KMS-11 (cell line): ENCODE measurements around the gene EP400.
A peak's percentile ranks its signal among the peaks of the same experiment; 100 is the strongest.
"Not testable (repeated sequence)": the region's sequence is repeated elsewhere in the genome, so short reads cannot be mapped to it uniquely, and the experiment has no call there.

Experiments
- H2AFZ ChIP-seq: fragments of 200-600 bp; sonication (generic); 2 replicates; pipeline ENCODE4 v1.6.1; 2016; ENCODE audit warnings: antibody characterized with exemption, mixed run types, low read depth
- H3K27ac ChIP-seq: fragments of 200-600 bp; sonication (generic); 2 replicates; pipeline ENCODE4 v1.6.1; 2016; ENCODE audit warnings: mild to moderate bottlenecking, mixed run types
- H3K27me3 ChIP-seq: fragments of 200-600 bp; sonication (generic); 2 replicates; pipeline ENCODE4 v1.6.1; 2017; ENCODE audit warnings: mild to moderate bottlenecking, low read depth, mixed run types, moderate library complexity; ENCODE audit not compliant: insufficient read depth
- H3K36me3 ChIP-seq: fragments of 200-600 bp; sonication (generic); 2 replicates; pipeline ENCODE4 v1.6.1; 2017; ENCODE audit warnings: mild to moderate bottlenecking, mixed run types; ENCODE audit not compliant: insufficient read depth
- H3K4me1 ChIP-seq: fragments of 200-600 bp; sonication (generic); 2 replicates; pipeline ENCODE4 v1.6.1; 2016; ENCODE audit warnings: mild to moderate bottlenecking, low read depth, mixed run types; ENCODE audit not compliant: poor library complexity, severe bottlenecking
- H3K4me2 ChIP-seq: fragments of 200-600 bp; sonication (generic); 2 replicates; pipeline ENCODE4 v1.7.0; 2016; ENCODE audit warnings: mild to moderate bottlenecking, mixed run types
- H3K4me3 ChIP-seq: fragments of 200-600 bp; sonication (generic); IDR thresholded peaks from 2 replicates; pipeline ENCODE4 v1.6.1; 2017; ENCODE audit warnings: low read depth, low read length, mixed read lengths; ENCODE audit not compliant: insufficient read depth
- H3K79me2 ChIP-seq: fragments of 200-600 bp; sonication (generic); 2 replicates; pipeline ENCODE4 v1.6.1; 2016; ENCODE audit warnings: low read depth, mixed run types; ENCODE audit not compliant: insufficient read depth
- H3K9ac ChIP-seq: fragments of 200-600 bp; sonication (generic); 2 replicates; pipeline ENCODE4 v1.6.1; 2016; ENCODE audit warnings: mild to moderate bottlenecking, mixed run types
- H4K20me1 ChIP-seq: fragments of 200-600 bp; sonication (generic); 2 replicates; pipeline ENCODE4 v1.6.1; 2016; ENCODE audit warnings: mild to moderate bottlenecking, mixed run types; ENCODE audit not compliant: insufficient read depth
- CTCF ChIP-seq: fragments of 200-600 bp; sonication (generic); conservative IDR thresholded peaks from 2 replicates; pipeline ENCODE4 v1.6.1; 2017; ENCODE audit warnings: low read depth, mild to moderate bottlenecking, antibody characterized with exemption, low read length, moderate library complexity, mixed read lengths

EP400 gene

DNA sequence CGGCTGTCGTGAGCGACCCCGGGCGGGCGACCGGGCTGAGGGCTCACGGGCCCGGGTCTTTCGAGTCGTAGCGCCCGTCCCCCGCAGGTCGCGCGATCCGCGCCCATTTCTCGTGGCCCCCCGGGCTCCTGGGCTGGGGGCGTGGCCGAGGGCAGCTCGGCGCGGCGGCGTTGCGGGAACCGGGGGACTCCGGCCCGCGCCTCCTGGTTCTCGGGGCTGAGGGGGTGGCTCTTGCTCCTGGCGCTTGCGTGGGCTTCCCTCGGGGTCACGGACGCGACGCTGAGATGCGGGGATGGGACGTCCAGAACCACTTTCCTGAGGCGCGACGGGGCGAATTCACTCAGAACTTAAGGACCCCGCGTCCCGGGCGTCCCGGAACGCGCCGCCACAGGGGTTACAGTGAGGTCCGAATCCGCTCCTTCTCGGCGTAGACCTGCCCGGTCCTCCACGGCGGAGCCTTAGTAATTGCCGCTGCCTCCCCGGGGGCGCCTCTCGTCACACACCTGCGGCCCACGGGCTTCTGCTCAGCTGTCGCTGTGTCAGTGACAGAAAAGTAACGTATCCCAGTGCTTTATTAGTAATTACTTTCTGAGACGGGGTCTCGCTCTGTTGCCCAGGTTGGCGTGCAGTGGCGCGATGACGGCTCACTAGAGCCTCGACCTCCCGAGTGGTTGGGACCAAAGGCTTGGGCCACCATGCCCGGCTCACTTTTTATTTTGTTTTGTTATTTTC is 606 bp downstream of the EP400 start:
- Histone ChIP-seq H3K79me2 (peaks cover 45% of the 10 kb centered on the region; the same call in 1 of the 2 replicates), H3K27me3 (no peaks in the 10 kb centered on the region), H3K9ac (peak overlapping the region; percentile 22; the same call in 1 of the 2 replicates), H4K20me1 (no peaks in the 10 kb centered on the region), H2AFZ (peak overlapping the region; percentile 14), H3K4me2 (peak overlapping the region; percentile 42), H3K4me3 (no peak overlapping the region), H3K4me1 (peaks cover 9% of the 10 kb centered on the region), H3K36me3 (no peaks in the 10 kb centered on the region), H3K27ac (no peak overlapping the region)
- no peak for TF ChIP-seq CTCF

DNA sequence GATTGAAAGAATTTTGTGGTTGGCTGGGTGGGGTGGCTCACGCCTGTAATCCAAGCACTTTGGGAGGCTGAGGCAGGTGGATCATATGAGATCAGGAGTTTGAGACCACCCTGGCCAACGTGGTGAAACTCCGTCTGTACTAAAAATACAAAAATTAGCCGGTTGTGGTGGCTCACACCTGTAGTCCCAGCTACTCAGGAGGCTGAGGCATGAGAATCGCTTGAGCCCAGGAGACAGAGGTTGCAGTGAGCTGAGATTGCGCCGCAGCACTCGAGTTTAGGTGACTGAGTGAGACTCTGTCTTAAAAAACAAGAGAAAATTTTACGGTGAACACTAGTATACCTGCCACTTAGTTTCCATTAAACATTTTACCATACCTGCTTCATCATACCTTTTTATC is 4.1 kb downstream of the EP400 start:
- H3K79me2 ChIP-seq: peaks cover 70% of the 10 kb centered on the region
- not testable (repeated sequence) for H2AFZ ChIP-seq, H3K4me1 ChIP-seq, H3K27ac ChIP-seq, H3K4me2 ChIP-seq, H3K27me3 ChIP-seq, H4K20me1 ChIP-seq, H3K4me3 ChIP-seq, H3K36me3 ChIP-seq, H3K9ac ChIP-seq

DNA sequence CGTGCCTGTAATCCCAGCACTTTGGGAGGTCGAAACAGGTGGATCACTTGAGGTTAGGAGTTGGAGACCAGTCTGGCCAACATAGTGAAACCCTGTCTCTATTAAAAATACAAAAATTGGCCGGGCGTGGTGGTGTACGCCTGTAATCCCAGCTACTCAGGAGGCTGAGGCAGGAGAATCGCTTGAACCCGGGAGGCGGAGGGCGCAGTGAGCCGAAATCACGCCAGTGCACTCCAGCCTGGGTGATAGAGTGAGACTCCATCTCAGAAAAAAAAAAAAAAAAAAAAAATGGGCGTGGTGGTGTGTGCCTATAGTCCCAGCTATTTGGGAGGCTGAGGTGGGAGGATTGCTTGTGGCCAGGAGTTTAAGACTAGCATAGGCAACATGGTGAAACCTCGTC is 4.7 kb downstream of the EP400 start:
- H3K4me2 ChIP-seq, H3K27ac ChIP-seq, H2AFZ ChIP-seq, H4K20me1 ChIP-seq, H3K36me3 ChIP-seq, H3K4me3 ChIP-seq, H3K4me1 ChIP-seq, H3K27me3 ChIP-seq, H3K9ac ChIP-seq: not testable (repeated sequence)
- H3K79me2 ChIP-seq: peaks cover 71% of the 10 kb centered on the region

- no peak overlapping the region for H3K4me3 ChIP-seq
- no peak overlapping the region for H3K4me2 ChIP-seq
- no peak for TF ChIP-seq CTCF
- no peak overlapping the region for H3K27ac ChIP-seq
- no peaks in the 10 kb centered on the region for H3K27me3 ChIP-seq
- peaks cover 53% of the 10 kb centered on the region for H3K79me2 ChIP-seq
- no peaks in the 10 kb centered on the region for H3K4me1 ChIP-seq
- no peaks in the 10 kb centered on the region for H4K20me1 ChIP-seq
- H3K36me3 ChIP-seq: no peaks in the 10 kb centered on the region
- H3K9ac ChIP-seq: no peak overlapping the region
- H2AFZ ChIP-seq: no peak overlapping the region
Observed at GRCh38 chr12:131959116-131959515, 9.4 kb downstream of the EP400 start.

- no peaks in the 10 kb centered on the region for H3K36me3 ChIP-seq
- no peak for TF ChIP-seq CTCF
- no peak overlapping the region for H3K27ac ChIP-seq
- no peak overlapping the region for H3K9ac ChIP-seq
- peaks cover 53% of the 10 kb centered on the region for H3K79me2 ChIP-seq
- no peak overlapping the region for H3K4me3 ChIP-seq
- H3K4me1 ChIP-seq: no peaks in the 10 kb centered on the region
- H2AFZ ChIP-seq: no peak overlapping the region
- H3K27me3 ChIP-seq: no peaks in the 10 kb centered on the region
- no peak overlapping the region for H3K4me2 ChIP-seq
- H4K20me1 ChIP-seq: no peaks in the 10 kb centered on the region
Observed at GRCh38 chr12:131959641-131960589, 10.2 kb downstream of the EP400 start.

DNA sequence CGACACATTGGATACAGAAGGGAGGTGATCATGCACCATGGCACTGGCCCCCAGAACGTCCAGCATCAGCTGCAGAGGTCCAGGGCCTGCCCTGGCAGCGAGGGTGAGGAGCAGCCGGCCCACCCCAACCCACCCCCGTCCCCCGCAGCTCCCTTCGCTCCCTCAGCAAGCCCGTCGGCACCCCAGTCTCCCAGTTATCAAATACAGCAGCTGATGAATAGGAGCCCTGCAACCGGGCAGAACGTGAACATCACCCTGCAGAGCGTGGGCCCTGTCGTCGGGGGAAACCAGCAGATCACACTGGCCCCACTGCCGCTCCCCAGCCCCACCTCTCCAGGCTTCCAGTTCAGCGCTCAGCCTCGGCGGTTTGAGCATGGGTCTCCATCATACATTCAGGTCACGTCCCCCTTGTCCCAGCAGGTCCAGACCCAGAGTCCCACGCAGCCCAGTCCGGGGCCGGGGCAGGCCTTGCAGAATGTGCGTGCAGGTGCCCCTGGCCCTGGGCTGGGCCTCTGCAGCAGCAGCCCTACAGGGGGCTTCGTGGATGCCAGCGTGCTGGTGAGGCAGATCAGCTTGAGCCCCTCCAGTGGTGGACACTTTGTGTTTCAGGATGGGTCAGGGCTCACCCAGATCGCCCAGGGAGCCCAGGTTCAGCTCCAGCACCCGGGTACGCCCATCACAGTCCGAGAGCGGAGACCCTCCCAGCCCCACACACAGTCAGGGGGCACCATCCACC is 11.0 kb downstream of the EP400 start:
- H4K20me1 ChIP-seq, H3K4me3 ChIP-seq, H3K4me1 ChIP-seq, H3K27ac ChIP-seq, H3K27me3 ChIP-seq, H3K9ac ChIP-seq, H2AFZ ChIP-seq, H3K36me3 ChIP-seq, H3K4me2 ChIP-seq: not testable (repeated sequence)
- H3K79me2 ChIP-seq: peaks cover 58% of the 10 kb centered on the region

GRCh38 chr12:131961328-131961727 is 11.6 kb downstream of the EP400 start:
- H3K27ac ChIP-seq, H2AFZ ChIP-seq, H3K4me2 ChIP-seq, H3K36me3 ChIP-seq, H3K9ac ChIP-seq, H3K4me3 ChIP-seq, H4K20me1 ChIP-seq, H3K4me1 ChIP-seq, H3K27me3 ChIP-seq: not testable (repeated sequence)
- H3K79me2 ChIP-seq: peaks cover 54% of the 10 kb centered on the region
